HEK293 (cell line): ENCODE results near the gene PARP8.
A peak's percentile ranks its signal among the peaks of the same experiment; 100 is the strongest.

Experiments used
- CTCF ChIA-PET: fragments of 350-600 bp; formaldehyde crosslinking; extraction: SDS; loops from one replicate; lab custom pipeline; 2021; ENCODE audit warnings: antibody characterized with exemption; lab: Yijun Ruan, JAX
- POLR2A ChIA-PET: fragments of 300-600 bp; formaldehyde crosslinking; extraction: SDS; loops from one replicate; lab custom pipeline; 2020; ENCODE audit warnings: antibody characterized with exemption, inconsistent platforms; lab: Yijun Ruan, JAX
- H3K27ac ChIP-seq: fragments of 200-500 bp; sonication (Bioruptor generic); 2 replicates; pipeline ENCODE4 v1.5.1; 2014; ENCODE audit warnings: low read depth, low read length, control low read depth, inconsistent platforms; ENCODE audit errors: extremely low read depth
- H3K36me3 ChIP-seq, 2 experiments: fragments of 200-500 bp in 1 of 2; sonication (Bioruptor generic) in 1 of 2; 1 replicate in 1 of 2; 2 replicates in 1 of 2; pipeline ENCODE4 v1.5.1; 2014 to 2017; ENCODE audit warnings: inconsistent platforms in 2 of 2, low read length in 2 of 2; ENCODE audit not compliant: control insufficient read depth in 2 of 2, insufficient read depth in 1 of 2
- H3K4me1 ChIP-seq: fragments of 200-500 bp; sonication (Bioruptor generic); 2 replicates; pipeline ENCODE4 v1.5.1; 2014; ENCODE audit warnings: mild to moderate bottlenecking, low read length, inconsistent platforms; ENCODE audit not compliant: control insufficient read depth, insufficient read depth
- H3K4me3 ChIP-seq: 2 replicates; pipeline ENCODE4 v1.5.1; 2011; ENCODE audit warnings: low read depth, mild to moderate bottlenecking, control low read depth, low read length, moderate library complexity
- H3K9me3 ChIP-seq: fragments of 200-500 bp; sonication (Bioruptor generic); 2 replicates; pipeline ENCODE4 v1.5.1; 2014; ENCODE audit warnings: low read depth, low read length, inconsistent platforms; ENCODE audit not compliant: control insufficient read depth, insufficient read depth
- GLIS1 ChIP-seq: fragments of 450-650 bp; formaldehyde crosslinking; IDR thresholded peaks from 2 replicates; pipeline ENCODE4 v1.5.1; 2016; ENCODE audit warnings: missing biosample characterization, missing genetic modification characterization
- MEIS1 ChIP-seq: sonication (generic); formaldehyde crosslinking; IDR thresholded peaks from 2 replicates; pipeline ENCODE4 v1.8.1; 2022; ENCODE audit warnings: missing genetic modification reagents, mild to moderate bottlenecking, borderline replicate concordance
- PRDM2 ChIP-seq: fragments of 450-650 bp; formaldehyde crosslinking; IDR thresholded peaks from 2 replicates; pipeline ENCODE4 v1.5.1; 2016; ENCODE audit warnings: missing biosample characterization, missing genetic modification characterization, borderline replicate concordance
- RBAK ChIP-seq: fragments of 450-650 bp; formaldehyde crosslinking; IDR thresholded peaks from 2 replicates; pipeline ENCODE4 v1.5.1; 2016; ENCODE audit warnings: missing biosample characterization, missing genetic modification characterization
- YY1 ChIP-seq: fragments of 450-650 bp; formaldehyde crosslinking; IDR thresholded peaks from 2 replicates; pipeline ENCODE4 v1.5.1; 2018; ENCODE audit warnings: missing biosample characterization, missing genetic modification characterization
- ZBTB17 ChIP-seq: fragments of 450-650 bp; formaldehyde crosslinking; IDR thresholded peaks from 2 replicates; pipeline ENCODE4 v1.5.1; 2016; ENCODE audit warnings: missing biosample characterization, missing genetic modification characterization
- ZBTB20 ChIP-seq: fragments of 450-650 bp; formaldehyde crosslinking; IDR thresholded peaks from 2 replicates; pipeline ENCODE4 v1.5.1; 2016; ENCODE audit warnings: missing biosample characterization, missing genetic modification characterization
- ZBTB26 ChIP-seq: fragments of 450-650 bp; formaldehyde crosslinking; optimal IDR thresholded peaks from 2 replicates; pipeline ENCODE3; 2016; ENCODE audit warnings: missing biosample characterization, mild to moderate bottlenecking, missing genetic modification characterization
- ZFHX2 ChIP-seq: fragments of 450-650 bp; formaldehyde crosslinking; conservative IDR thresholded peaks from 2 replicates; pipeline ENCODE4 v1.5.1; 2016; ENCODE audit warnings: missing biosample characterization, missing genetic modification characterization
- ZFP41 ChIP-seq: fragments of 450-650 bp; formaldehyde crosslinking; IDR thresholded peaks from 2 replicates; pipeline ENCODE4 v1.5.1; 2016; ENCODE audit warnings: missing biosample characterization, missing genetic modification characterization, borderline replicate concordance
- ZNF10 ChIP-seq: fragments of 450-650 bp; formaldehyde crosslinking; IDR thresholded peaks from 2 replicates; pipeline ENCODE4 v1.5.1; 2017; ENCODE audit warnings: missing biosample characterization, missing genetic modification characterization
- ZNF121 ChIP-seq: fragments of 450-650 bp; formaldehyde crosslinking; IDR thresholded peaks from 2 replicates; pipeline ENCODE4 v1.5.1; 2016; ENCODE audit warnings: missing biosample characterization, missing genetic modification characterization
- ZNF292 ChIP-seq: fragments of 450-650 bp; formaldehyde crosslinking; IDR thresholded peaks from 2 replicates; pipeline ENCODE4 v1.5.1; 2016; ENCODE audit warnings: low read depth, missing biosample characterization, missing genetic modification characterization, borderline replicate concordance
- ZNF341 ChIP-seq: fragments of 450-650 bp; formaldehyde crosslinking; IDR thresholded peaks from 2 replicates; pipeline ENCODE4; 2016; ENCODE audit warnings: low read depth, missing biosample characterization, missing genetic modification characterization
- ZNF394 ChIP-seq: fragments of 450-650 bp; formaldehyde crosslinking; IDR thresholded peaks from 2 replicates; pipeline ENCODE4 v1.5.1; 2016; ENCODE audit warnings: missing biosample characterization, missing genetic modification characterization, mild to moderate bottlenecking, moderate library complexity, borderline replicate concordance
- ZNF433 ChIP-seq: fragments of 450-650 bp; formaldehyde crosslinking; IDR thresholded peaks from 2 replicates; pipeline ENCODE4 v1.5.1; 2016; ENCODE audit warnings: missing biosample characterization, missing genetic modification characterization, low read depth
- ZNF449 ChIP-seq: fragments of 450-650 bp; formaldehyde crosslinking; IDR thresholded peaks from 2 replicates; pipeline ENCODE4 v1.5.1; 2017; ENCODE audit warnings: missing biosample characterization, mild to moderate bottlenecking, missing genetic modification characterization, moderate library complexity
- ZNF510 ChIP-seq: fragments of 450-650 bp; formaldehyde crosslinking; IDR thresholded peaks from 2 replicates; pipeline ENCODE4 v1.5.1; 2018; ENCODE audit warnings: mild to moderate bottlenecking, missing genetic modification characterization, missing biosample characterization; ENCODE audit not compliant: insufficient replicate concordance
- ZNF585B ChIP-seq: fragments of 450-650 bp; formaldehyde crosslinking; IDR thresholded peaks from 2 replicates; pipeline ENCODE4 v1.5.1; 2016; ENCODE audit warnings: missing biosample characterization, missing genetic modification characterization
- ZNF610 ChIP-seq: fragments of 450-650 bp; formaldehyde crosslinking; IDR thresholded peaks from 2 replicates; pipeline ENCODE4 v1.5.1; 2016; ENCODE audit warnings: missing biosample characterization, missing genetic modification characterization, borderline replicate concordance
- ZNF677 ChIP-seq: fragments of 450-650 bp; IDR thresholded peaks from 2 replicates; pipeline ENCODE4 v1.5.0; 2018; ENCODE audit warnings: missing biosample characterization, mild to moderate bottlenecking, missing genetic modification characterization, moderate library complexity
- ZNF843 ChIP-seq: fragments of 450-650 bp; formaldehyde crosslinking; IDR thresholded peaks from 2 replicates; pipeline ENCODE4 v1.5.1; 2016; ENCODE audit warnings: missing biosample characterization, missing genetic modification characterization
- ZSCAN16 ChIP-seq: fragments of 450-650 bp; formaldehyde crosslinking; IDR thresholded peaks from 2 replicates; pipeline ENCODE4 v1.5.1; 2016; ENCODE audit warnings: missing biosample characterization, missing genetic modification characterization
- ZSCAN23 ChIP-seq: fragments of 450-650 bp; formaldehyde crosslinking; IDR thresholded peaks from 2 replicates; pipeline ENCODE4 v1.5.1; 2016; ENCODE audit warnings: missing biosample characterization, missing genetic modification characterization

Gene PARP8

GRCh38 chr5:50794812-50795211 is 128.4 kb downstream of the PARP8 start:
- H3K4me1 ChIP-seq = no peaks in the 10 kb centered on the region
- no peaks in the 10 kb centered on the region for H3K9me3 ChIP-seq
- H3K4me3 ChIP-seq = no peak overlapping the region
- H3K36me3 ChIP-seq = peaks cover 11 to 20% of the 10 kb centered on the region in 2 experiments; a peak in 2 of 3 replicates
- no peak overlapping the region for H3K27ac ChIP-seq
- POLR2A ChIA-PET = no interaction called here
- TF ChIP-seq ZNF433 (no peak), ZNF843 (tag by site-specific recombination) (no peak), ZNF510 (tag by site-specific recombination) (no peak), ZBTB17 (no peak), GLIS1 (no peak), PRDM2 (tag by site-specific recombination) (no peak), ZNF585B (no peak), ZSCAN23 (tag by site-specific recombination) (no peak), ZNF610 (tag by site-specific recombination) (no peak), ZBTB20 (tag by site-specific recombination) (no peak), RBAK (no peak), ZNF394 (tag by site-specific recombination) (no peak), ZBTB26 (no peak), MEIS1 (no peak)
- CTCF ChIA-PET = interaction anchor here (0.6 kb wide), 1 partner anchor 71 kb away, joined by 3 read pairs; no protein-coding TSS in a partner anchor

- Histone ChIP-seq H3K27ac (no peak overlapping the region), H3K36me3 (peaks cover 0 to 13% of the 10 kb centered on the region in 2 experiments; a peak in 2 of 3 replicates), H3K9me3 (no peaks in the 10 kb centered on the region; the same call in 1 of the 2 replicates), H3K4me1 (no peaks in the 10 kb centered on the region)
- POLR2A ChIA-PET = no interaction called here
- no peak for TF ChIP-seq ZNF677 (tag by site-specific recombination)
- peak; percentile 57; the same call in 1 of the 2 replicates for TF ChIP-seq ZNF10 (tag by site-specific recombination)
- TF ChIP-seq, all 188 proteins: peak for 1
- no peak overlapping the region for H3K4me3 ChIP-seq
- CTCF ChIA-PET = no interaction called here
These were observed 131.6 kb downstream of the PARP8 start for GRCh38 chr5:50798002-50798401.

GRCh38 chr5:50799596-50799995 is 133.2 kb downstream of the PARP8 start:
- no peaks in the 10 kb centered on the region for H3K4me1 ChIP-seq
- no peak overlapping the region for H3K27ac ChIP-seq
- ChIA-PET POLR2A (interaction anchor here (0.6 kb wide), 1 partner anchor 268 kb away, joined by 3 read pairs; no protein-coding TSS in a partner anchor), CTCF (no interaction called here)
- no peak overlapping the region for H3K4me3 ChIP-seq
- TF ChIP-seq ZFHX2 (tag by site-specific recombination) = no peak
- TF ChIP-seq YY1 (tag by site-specific recombination) = no peak
- TF ChIP-seq ZFP41 = no peak
- no peak for TF ChIP-seq ZNF292 (tag by site-specific recombination)
- TF ChIP-seq ZNF449 (tag by site-specific recombination) = no peak
- TF ChIP-seq ZSCAN16 (tag by site-specific recombination) = no peak
- TF ChIP-seq ZNF341 = no peak
- TF ChIP-seq ZNF121 = no peak
- TF ChIP-seq, all 188 proteins: peak for 0
- H3K36me3 ChIP-seq = peaks cover 0 to 15% of the 10 kb centered on the region in 2 experiments; a peak in 2 of 3 replicates
- no peaks in the 10 kb centered on the region; the same call in 1 of the 2 replicates for H3K9me3 ChIP-seq
